Measurements from ENCODE around the gene NPTX2.

- TF ChIP-seq CTCF (IDR thresholded peaks at IDR 0.05; ENCODE audit: borderline replicate concordance, extremely low read depth, low read length, poor library complexity, severe bottlenecking) (no peak), EZH2 (IDR thresholded peaks at IDR 0.05; ENCODE audit: borderline replicate concordance, low read depth, low read length, severe bottlenecking) (no peak)
These were observed 2.6 kb downstream of the NPTX2 start for GRCh38 chr7:98619450-98620321.
